ENCODE data around the gene MICAL3.
"Not testable (repeated sequence)": the region's sequence is repeated elsewhere in the genome, so short reads cannot be mapped to it uniquely, and the experiment has no call there.

Gene MICAL3

DNA sequence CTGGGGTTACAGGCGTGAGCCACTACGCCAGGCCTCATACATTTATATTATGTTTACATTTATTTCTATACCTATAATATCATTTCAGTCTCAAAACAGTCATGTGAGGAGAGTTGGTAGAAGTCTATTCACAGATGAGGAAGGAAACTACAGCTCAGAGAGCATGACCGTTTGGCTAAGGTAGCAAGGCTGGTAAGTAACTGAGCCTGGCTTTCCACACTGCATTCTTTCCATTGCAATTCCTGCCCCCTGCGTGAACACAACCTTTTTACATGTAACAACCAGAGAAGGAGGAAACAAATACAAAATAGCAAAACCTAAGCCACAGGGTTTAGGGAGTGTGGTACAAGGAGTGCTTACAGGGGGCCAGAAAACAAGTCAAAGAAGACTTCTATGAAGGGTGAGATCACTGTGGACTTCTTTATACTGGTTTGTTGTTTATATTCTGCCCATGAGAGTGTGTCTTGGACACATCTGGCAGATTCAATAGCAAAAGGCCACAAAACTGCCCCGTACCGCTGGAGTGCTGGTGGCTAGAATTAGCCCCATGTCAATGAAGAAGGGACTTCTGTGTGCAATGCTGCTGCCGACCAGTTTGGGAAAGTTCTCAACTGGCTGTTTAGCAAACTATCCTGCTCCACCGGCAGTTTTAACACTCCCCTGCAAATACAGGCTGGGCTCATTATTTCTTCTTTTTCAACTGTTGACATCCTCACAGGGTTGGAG lies 19.0 kb downstream of the MICAL3 start:
- TF ChIP-seq ZFP30 (CRISPR knock-in tag; IDR thresholded peaks at IDR 0.05) (no peak), PPARA (CRISPR knock-in tag; IDR thresholded peaks at IDR 0.05; ENCODE audit: borderline replicate concordance) (no peak), SNAI2 (CRISPR knock-in tag; IDR thresholded peaks at IDR 0.05) (no peak), ZNF8 (CRISPR knock-in tag; IDR thresholded peaks at IDR 0.05) (no peak), ZFP3 (CRISPR knock-in tag; IDR thresholded peaks at IDR 0.05) (no peak), GLIS3 (CRISPR knock-in tag; IDR thresholded peaks at IDR 0.05) (no peak), TCF4 (CRISPR knock-in tag; IDR thresholded peaks at IDR 0.05; ENCODE audit: borderline replicate concordance) (no peak), ESRRG (CRISPR knock-in tag; IDR thresholded peaks at IDR 0.05) (no peak), RARB (CRISPR knock-in tag; IDR thresholded peaks at IDR 0.05) (no peak), TOX (CRISPR knock-in tag; IDR thresholded peaks at IDR 0.05; ENCODE audit: borderline replicate concordance) (no peak), OSR1 (CRISPR knock-in tag; IDR thresholded peaks at IDR 0.05) (no peak), CSDC2 (CRISPR knock-in tag; IDR thresholded peaks at IDR 0.05) (no peak), ARNTL (CRISPR knock-in tag; IDR thresholded peaks at IDR 0.05; ENCODE audit: borderline replicate concordance, low read depth) (no peak)
- TF ChIP-seq, protein P1, sequence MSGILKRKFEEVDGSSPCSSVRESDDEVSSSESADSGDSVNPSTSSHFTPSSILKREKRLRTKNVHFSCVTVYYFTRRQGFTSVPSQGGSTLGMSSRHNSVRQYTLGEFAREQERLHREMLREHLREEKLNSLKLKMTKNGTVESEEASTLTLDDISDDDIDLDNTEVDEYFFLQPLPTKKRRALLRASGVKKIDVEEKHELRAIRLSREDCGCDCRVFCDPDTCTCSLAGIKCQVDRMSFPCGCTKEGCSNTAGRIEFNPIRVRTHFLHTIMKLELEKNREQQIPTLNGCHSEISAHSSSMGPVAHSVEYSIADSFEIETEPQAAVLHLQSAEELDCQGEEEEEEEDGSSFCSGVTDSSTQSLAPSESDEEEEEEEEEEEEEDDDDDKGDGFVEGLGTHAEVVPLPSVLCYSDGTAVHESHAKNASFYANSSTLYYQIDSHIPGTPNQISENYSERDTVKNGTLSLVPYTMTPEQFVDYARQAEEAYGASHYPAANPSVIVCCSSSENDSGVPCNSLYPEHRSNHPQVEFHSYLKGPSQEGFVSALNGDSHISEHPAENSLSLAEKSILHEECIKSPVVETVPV (CRISPR knock-in tag; IDR thresholded peaks at IDR 0.05): no peak
- TF ChIP-seq, protein P2, sequence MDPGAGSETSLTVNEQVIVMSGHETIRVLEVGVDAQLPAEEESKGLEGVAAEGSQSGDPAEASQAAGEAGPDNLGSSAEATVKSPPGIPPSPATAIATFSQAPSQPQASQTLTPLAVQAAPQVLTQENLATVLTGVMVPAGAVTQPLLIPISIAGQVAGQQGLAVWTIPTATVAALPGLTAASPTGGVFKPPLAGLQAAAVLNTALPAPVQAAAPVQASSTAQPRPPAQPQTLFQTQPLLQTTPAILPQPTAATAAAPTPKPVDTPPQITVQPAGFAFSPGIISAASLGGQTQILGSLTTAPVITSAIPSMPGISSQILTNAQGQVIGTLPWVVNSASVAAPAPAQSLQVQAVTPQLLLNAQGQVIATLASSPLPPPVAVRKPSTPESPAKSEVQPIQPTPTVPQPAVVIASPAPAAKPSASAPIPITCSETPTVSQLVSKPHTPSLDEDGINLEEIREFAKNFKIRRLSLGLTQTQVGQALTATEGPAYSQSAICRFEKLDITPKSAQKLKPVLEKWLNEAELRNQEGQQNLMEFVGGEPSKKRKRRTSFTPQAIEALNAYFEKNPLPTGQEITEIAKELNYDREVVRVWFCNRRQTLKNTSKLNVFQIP (CRISPR knock-in tag; IDR thresholded peaks at IDR 0.05; ENCODE audit: borderline replicate concordance, low read depth): no peak
- TF ChIP-seq, protein P3, sequence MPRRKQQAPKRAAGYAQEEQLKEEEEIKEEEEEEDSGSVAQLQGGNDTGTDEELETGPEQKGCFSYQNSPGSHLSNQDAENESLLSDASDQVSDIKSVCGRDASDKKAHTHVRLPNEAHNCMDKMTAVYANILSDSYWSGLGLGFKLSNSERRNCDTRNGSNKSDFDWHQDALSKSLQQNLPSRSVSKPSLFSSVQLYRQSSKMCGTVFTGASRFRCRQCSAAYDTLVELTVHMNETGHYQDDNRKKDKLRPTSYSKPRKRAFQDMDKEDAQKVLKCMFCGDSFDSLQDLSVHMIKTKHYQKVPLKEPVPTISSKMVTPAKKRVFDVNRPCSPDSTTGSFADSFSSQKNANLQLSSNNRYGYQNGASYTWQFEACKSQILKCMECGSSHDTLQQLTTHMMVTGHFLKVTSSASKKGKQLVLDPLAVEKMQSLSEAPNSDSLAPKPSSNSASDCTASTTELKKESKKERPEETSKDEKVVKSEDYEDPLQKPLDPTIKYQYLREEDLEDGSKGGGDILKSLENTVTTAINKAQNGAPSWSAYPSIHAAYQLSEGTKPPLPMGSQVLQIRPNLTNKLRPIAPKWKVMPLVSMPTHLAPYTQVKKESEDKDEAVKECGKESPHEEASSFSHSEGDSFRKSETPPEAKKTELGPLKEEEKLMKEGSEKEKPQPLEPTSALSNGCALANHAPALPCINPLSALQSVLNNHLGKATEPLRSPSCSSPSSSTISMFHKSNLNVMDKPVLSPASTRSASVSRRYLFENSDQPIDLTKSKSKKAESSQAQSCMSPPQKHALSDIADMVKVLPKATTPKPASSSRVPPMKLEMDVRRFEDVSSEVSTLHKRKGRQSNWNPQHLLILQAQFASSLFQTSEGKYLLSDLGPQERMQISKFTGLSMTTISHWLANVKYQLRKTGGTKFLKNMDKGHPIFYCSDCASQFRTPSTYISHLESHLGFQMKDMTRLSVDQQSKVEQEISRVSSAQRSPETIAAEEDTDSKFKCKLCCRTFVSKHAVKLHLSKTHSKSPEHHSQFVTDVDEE (CRISPR knock-in tag; IDR thresholded peaks at IDR 0.05): no peak
- ATAC-seq: no peak

DNA sequence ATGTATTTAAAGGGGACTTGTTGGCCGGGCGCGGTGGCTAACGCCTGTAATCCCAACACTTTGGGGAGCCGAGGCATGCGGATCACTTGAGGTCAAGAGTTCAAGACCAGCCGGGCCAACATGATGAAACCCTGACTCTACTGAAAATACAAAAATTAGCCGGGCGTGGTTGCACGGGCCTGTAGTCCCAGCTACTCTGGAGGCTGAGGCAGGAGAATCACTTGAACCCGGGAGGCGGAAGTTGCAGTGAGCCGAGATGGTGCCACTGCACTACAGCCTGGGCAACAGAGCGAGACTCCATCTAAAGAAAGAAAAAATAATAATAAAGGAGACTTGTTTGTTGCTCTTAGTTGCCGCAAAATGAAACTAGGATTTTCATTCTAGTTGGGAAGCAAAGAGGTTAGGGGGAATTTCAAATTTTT lies 22.5 kb downstream of the MICAL3 start:
- TF ChIP-seq, protein P3 (CRISPR knock-in tag; IDR thresholded peaks at IDR 0.05): peak; percentile 45; the same call in 1 of the 2 replicates
- TF ChIP-seq SNAI2 (CRISPR knock-in tag; IDR thresholded peaks at IDR 0.05): 0 out of 2 replicates have a peak, but pooled peaks have one; percentile 16
- not testable (repeated sequence) for ATAC-seq

DNA sequence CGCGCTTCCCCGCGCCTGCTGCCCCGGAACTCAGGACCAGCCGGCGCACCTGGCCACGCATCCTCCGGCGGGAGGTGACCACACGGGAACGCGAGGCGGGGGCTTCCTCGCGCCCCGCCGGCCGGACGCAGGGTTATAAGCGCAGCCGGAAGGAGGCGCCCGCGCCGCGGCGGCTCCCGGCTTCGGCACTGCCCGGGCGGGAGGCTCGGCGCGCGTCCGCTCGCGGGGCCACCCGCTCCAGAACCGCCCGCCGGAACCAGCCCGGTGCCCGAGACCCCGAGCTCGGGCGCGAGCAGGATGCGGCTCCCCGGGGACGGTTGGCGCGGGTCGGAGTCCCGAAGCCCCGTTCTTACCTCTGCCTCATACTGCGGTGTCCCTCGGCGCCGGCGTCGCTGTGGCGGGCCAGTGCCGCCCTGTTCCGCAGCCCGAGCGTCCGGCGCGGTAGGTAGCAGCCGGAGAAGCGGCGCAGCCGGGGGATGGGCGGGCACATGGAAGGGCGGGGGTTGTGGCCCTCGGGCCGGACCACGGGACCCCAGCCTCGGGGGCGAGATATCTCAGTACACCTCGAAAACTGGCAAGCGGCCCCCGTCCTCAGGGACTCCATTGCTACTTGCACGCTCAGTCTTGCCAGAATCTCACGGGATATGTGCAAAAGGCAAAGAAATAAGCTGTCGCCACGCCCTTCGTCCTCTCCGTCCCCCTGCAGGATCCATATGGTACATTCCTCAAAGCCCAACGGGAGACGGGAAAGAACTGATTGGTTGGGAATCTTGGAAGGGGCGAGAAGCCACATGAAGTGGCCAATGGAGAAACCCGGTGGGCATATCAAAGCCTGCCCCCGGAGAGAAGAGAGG lies 23.1 kb downstream of the MICAL3 start:
- TF ChIP-seq ZNF70 (CRISPR knock-in tag; IDR thresholded peaks at IDR 0.05) (no peak), GLIS3 (CRISPR knock-in tag; IDR thresholded peaks at IDR 0.05) (no peak), ARNTL (CRISPR knock-in tag; IDR thresholded peaks at IDR 0.05; ENCODE audit: borderline replicate concordance, low read depth) (no peak)

More for the DNA sequence above, 23.1 kb downstream of the MICAL3 start:
- ATAC-seq: peak; percentile 93
